GM21576 (cell line): ENCODE measurements around the gene SS18L1.

Experiments
- ATAC-seq: cut with Tn5 transposase; IDR thresholded peaks from one replicate; pipeline ENCODE4 v1.9.1; 2021; ENCODE audit warnings: mild to moderate bottlenecking, moderate library complexity; ENCODE audit not compliant: unreplicated experiment

SS18L1 gene

GRCh38 chr20:62208795-62209755 lies 65.5 kb downstream of the SS18L1 start:
- ATAC-seq = no peak

DNA sequence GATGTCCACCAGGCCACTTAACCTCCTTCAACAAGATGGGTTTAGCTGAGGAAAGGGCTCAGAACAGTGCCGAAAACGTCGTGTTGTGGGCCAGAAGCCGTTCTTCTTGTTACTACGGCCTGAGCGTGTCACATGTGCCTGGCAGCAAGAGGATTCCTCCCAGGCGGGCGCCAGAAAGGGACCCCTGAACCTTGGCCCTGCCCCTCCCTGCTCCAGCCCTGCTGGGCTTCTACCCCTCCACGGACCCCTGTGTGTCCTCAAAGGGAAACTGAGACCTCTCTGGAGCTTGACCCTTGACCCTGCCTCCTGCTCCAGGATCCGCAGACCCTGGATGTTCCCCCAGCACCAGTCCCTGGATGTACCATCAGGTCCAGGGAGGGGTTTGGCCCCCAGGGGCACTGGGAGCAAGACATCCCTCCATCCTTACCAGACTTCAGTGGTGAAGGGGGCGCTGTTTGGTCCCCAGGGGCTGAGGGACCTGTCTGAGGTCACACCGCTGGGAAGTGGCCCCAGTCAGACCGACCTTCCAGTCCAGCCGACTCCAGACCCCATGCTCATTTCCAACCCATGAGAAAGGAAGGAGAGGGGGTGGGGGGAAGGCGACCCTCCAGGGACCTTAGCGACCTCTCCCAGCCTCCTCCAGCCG lies 66.4 kb downstream of the SS18L1 start:
- ATAC-seq = no peak

DNA sequence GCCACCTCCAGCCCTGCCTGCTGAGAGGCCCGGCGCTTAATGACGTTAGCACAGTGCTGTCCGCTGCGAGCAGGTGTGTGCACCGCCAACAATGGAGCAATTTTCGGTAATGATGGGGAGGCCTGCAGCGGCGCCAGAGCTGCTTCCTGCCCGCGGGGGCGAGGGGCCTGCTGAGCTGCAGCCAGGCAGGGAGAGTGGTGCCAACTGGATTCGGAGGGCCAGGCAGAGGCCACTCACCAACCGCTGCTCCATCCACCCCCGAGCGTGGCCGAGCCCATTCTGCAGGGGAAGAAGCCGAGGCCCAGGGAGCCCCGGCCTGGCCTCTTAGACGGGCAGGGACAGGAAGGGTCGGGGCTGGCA lies 66.9 kb downstream of the SS18L1 start:
- no peak for ATAC-seq

DNA sequence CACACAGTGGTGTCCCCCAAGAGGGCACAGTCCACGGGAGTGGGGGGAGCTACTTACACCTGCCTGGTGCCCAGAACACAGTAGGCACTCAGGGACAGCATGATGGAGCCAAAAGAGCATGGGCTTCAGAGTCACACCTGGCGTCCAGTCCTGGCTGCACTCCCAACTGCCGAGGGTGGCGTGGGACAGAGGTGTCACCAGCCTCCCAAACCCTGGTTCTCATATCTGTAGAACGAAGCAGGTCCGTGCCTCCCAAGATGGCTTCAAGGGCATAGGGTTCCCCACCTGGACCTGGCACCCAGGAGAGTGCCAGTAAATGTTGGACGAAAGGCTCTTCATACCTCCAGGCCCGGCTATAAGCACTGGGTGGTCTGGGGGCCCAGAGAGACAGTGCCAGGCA lies 67.6 kb downstream of the SS18L1 start:
- ATAC-seq = no peak

DNA sequence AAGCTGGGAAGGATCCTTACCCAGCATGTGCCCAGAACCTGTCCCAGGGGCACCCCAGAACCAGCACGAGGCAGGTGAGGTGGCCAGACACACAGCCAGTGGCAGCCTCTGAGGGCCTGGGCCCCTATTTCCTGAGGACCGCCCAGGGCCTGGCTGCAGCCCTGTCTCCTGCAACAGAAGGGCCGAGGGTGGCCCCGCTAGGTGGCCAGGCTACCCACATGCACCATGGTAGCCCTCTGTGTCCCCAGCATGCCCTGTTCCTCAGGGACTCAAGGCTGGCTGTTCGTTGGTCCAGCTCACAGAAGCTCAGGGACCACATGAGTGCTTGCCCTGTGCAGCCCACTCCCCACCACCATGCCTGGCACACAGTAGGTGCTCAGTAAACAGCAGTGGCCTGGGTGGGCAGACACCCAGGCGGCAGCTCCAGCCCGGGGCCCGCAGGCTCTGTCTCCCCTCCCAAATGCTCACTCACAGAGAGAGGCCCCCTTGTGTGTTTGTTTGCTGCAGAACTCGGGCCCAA lies 68.3 kb downstream of the SS18L1 start:
- ATAC-seq = no peak

DNA sequence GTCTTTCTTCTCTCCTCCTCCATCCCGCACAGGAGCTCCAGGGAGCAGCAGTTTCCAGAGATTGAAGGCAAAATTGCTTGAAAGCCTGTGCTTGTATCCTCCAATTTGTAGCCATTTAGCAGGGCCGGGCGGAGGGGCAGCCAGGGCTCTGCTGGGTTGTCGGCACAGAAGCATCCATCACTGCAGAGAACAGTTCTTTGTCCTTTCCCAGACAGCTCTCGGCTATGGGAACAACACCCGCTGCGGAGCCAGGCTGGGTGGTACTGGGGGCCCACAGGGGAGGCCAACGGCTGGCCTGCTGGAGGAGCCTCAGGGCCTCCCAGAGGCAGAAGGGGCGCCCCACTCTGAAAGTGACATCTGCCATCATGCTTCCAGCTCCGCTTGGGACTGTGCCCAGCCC lies 68.7 kb downstream of the SS18L1 start:
- ATAC-seq = no peak

DNA sequence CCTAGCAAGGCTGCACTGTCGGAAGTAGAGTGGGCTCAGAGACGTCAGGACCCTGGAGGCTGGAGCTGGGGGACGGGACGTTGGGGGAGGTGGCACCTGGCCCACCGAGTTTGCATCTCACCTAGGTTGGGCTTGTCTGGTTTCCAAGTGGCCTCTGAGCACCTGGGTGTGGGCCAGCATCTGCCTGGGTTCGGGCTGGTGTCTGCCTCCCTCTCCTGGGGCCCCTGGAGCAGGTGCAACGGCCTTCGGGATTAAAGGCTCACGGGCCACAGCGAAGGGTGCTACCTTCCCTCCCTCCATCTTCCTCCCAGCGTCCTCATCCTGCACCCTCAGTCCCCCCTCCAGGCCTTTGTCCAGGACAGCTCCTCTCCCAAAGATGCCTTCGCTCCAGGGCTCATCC lies 70.5 kb downstream of the SS18L1 start:
- ATAC-seq = no peak

DNA sequence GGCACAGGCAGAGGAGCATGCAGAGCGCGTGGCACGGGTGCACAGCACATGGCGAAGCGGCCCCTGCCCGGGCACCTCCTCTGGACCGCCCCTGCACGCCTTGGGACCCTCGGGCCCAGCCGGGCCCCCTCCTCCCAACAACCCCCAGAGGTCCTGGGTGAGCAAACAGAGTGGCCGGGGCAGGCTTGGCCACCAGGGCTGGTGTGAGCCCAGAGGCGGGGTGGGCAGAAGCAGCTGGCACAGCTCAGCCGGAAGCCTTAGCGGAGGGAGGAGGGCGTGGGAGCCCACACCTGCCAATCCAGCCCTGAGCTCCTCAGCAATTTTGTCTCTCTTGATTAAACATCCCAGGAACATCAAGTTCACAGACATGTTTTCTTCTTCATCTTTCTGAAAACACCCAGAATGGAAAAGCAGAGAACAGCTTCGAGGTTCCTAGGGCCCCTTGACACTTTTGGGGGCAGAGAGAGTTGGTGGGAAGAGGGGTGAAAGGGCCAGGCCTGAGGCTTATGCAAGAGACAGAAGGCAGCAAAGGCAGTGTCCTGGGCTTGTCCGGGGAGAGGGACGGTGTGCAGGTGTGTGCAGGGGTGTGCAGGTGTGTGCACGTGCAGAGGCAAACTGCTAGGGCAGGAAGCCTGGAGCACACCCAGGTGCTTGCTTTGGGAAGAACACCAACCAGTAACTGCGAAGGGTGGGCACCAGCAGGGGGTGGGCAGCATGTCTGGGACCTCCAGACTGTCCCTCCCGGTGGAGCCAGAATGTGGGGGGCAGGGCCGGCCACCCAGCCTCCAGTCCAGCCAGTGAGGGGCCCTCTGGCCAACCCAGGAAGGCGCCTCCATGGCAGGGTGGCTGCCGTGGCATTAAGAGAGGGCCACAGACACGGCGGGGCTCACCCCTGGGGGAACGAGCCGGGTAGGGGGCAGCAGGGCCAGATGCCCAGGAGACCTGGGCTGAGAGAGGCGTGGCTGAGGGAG lies 71.7 kb downstream of the SS18L1 start:
- ATAC-seq = no peak

- ATAC-seq = no peak
Observed at GRCh38 chr20:62215991-62216635, 72.5 kb downstream of the SS18L1 start.

- ATAC-seq = no peak
Observed at GRCh38 chr20:62216636-62217566, 73.3 kb downstream of the SS18L1 start.

DNA sequence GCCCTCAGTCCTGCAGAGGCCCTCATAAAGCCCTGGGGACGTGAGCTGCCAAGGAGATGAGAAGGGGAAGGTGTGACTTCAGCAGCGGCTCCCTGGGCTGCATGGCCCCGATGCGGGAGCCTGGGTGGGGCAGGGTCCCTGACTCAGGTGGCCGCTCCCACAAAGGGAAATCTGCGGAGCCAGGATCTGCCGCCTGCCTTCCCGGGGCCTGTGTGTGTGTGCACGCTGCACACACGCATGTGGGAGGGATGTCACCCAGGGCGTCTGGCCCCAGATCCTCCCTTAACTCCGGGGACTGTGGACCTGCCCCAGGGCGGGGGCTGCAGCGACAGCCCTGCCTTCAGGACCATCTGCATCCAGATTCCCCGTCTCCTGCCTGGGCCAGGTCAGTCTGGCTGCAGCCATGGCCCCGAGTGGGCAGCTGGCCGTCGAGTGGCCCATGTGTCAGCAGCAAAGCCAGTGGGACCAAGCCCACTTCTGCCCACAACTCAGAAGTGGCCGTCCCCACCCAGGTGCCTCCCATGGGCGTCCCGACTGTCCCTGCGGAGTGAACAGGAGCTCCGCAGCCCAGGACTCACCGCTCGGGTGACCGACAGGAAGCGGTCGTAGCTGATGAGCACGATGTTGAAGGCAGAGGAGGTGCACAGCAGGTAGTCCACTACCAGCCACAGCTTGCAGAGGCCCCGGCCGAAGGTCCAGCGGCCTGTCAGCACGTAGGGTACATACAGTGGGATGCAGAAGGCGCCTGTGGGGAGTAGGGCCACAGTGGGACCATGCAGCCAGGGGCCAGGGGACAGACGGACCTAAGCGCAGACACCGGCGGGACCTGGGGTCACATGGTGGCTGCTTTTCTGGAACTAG lies 74.6 kb downstream of the SS18L1 start:
- no peak for ATAC-seq

DNA sequence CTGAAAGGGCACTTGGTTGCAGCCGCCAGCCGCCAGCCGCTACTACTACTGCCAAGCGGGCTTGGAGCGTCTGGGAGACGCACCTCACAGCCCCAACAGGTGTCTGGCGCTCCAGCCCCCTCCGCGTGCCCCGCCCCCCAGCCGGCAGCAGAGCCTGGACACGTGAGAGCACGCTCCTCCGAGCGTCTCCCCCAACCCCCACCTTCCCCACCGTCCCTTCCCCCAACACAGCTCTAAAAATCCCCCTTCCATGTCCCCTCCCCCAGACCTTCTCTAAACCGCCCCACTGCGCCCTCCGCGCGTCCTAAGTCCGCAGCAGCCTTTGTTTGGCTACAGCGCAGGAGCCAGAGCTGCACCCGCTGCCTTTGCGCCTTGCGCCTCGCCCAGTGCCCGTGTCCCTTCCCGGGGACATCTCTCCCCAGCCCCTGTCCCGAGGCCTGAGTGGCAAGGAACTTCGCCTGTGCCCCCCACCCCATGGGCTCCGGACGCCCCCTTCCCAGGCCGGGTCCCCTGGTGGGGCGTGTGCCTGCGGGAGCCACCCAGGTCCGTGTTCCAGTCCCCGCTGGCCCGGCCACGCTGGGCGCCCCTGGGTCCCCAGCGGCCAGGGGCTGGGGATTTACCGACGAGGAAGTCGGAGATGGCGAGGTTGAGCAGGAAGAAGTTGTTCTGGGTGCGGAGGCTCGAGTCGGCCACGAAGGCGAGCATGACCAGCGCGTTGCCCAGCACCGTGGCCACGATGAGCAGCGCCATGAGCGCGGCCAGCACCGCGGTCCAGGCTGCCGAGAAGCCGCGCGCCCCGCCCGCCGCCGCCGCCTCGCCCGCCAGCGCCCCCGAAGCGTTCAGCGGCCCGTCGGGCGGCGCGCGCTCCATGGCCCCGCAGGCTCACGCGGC lies 75.8 kb downstream of the SS18L1 start:
- no peak for ATAC-seq

GRCh38 chr20:62219992-62220665 lies 76.6 kb downstream of the SS18L1 start, which contains the start of gene HRH3:
HRH3 (minus strand) TSS chr20:62220278; CDS start chr20:62219970, 308 bp downstream.
- no peak for ATAC-seq

DNA sequence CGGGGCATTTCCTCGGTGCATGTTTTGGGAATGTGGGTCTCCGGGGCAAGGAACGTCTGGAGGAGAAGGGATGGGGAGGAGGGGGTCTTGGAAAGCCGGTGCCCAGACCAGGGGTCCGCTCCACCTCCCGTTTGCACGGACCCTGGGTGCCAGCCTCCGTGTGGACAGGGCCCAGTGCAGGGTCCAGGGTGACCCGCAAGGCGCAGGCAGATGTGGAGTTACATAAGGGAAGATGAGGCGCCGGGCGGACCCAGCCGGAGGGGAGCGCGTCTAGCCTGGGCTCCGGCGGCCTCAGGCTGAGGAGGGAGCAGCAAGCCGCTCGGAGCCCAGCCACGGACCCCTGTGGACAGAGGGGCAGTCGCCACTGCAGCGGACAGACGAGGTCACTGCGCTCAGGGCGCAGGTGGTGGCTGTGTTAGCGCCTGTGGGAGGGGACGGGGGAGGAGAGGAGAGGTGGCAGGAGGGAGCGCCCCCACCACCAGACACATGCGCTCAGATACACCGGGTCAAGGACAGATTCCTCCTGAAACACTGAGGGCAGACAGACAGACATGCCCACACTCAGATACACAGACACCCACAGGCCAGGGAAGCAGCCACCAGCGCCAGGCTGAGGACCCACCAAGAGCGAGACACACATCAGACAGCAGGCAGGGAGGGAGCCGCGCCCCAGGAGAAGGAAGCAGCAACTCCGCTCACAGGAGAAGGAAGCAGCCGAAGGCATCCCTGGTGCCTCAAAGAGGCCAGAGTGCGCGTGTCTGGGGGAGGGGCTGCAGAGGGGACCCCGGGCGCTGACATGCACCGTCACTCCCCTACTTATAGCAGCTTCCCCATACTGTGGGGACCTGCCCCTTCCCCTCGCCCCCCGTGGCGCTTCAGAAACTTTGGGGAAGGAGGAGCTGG lies 77.3 kb downstream of the SS18L1 start:
- no peak for ATAC-seq

GRCh38 chr20:62222266-62222850 lies 78.8 kb downstream of the SS18L1 start:
- ATAC-seq = no peak
